Keratinocyte (primary cell): Measurements from ENCODE around the gene FYB1. TPM values are rescaled to one million over a fixed set of nuclear protein-coding genes. Genes with fewer than 3 reads are reported as not detected.
A peak's percentile ranks its signal among the peaks of the same experiment; 100 is the strongest.

ENCODE experiments used
- DNase-seq: peaks from one replicate; pipeline ENCODE4 v3.0.0-alpha.2; 2011; ENCODE audit warnings: low read depth, missing footprints, low spot score
- FAIRE-seq: peaks from 2 replicates; lab custom pipeline; 2011; peaks lifted over from hg19 to GRCh38; lab: Jason Lieb, UNC
- H2AFZ ChIP-seq: 2 replicates; pipeline ENCODE4 v1.6.0; 2012; ENCODE audit warnings: low read length, control low read depth, inconsistent platforms; ENCODE audit not compliant: control insufficient read depth
- H3K27ac ChIP-seq: 2 replicates; pipeline ENCODE4 v1.5.1; 2011; ENCODE audit warnings: low read length; ENCODE audit not compliant: control insufficient read depth, insufficient read depth
- H3K27me3 ChIP-seq: 3 replicates; pipeline ENCODE4 v1.6.0; 2011; ENCODE audit warnings: low read length; ENCODE audit not compliant: control insufficient read depth, insufficient read depth; ENCODE audit errors: extremely low read depth
- H3K36me3 ChIP-seq, 2 experiments: 2 replicates in 1 of 2; 3 replicates in 1 of 2; pipeline ENCODE4 v1.5.1; 2011; ENCODE audit warnings: low read length in 2 of 2, mild to moderate bottlenecking in 1 of 2; ENCODE audit not compliant: control insufficient read depth in 2 of 2, insufficient read depth in 2 of 2; ENCODE audit errors: extremely low read depth in 1 of 2
- H3K4me1 ChIP-seq: 3 replicates; pipeline ENCODE4 v1.5.1; 2011; ENCODE audit warnings: low read length; ENCODE audit not compliant: control insufficient read depth, insufficient read depth; ENCODE audit errors: extremely low read depth
- H3K4me2 ChIP-seq: 3 replicates; pipeline ENCODE4 v1.6.0; 2011; ENCODE audit warnings: low read depth, low read length; ENCODE audit not compliant: control insufficient read depth, insufficient read depth; ENCODE audit errors: extremely low read depth
- H3K4me3 ChIP-seq, 3 experiments: fragments of 200-600 bp in 1 of 3; sonication (generic) in 1 of 3; 2 replicates in 2 of 3; 3 replicates in 1 of 3; pipeline ENCODE4 v1.5.1; 2011 to 2016; ENCODE audit warnings: low read length in 3 of 3, mild to moderate bottlenecking in 3 of 3, control low read depth in 2 of 3, inconsistent platforms in 1 of 3, low read depth in 1 of 3, mixed read lengths in 1 of 3, mixed run types in 1 of 3, moderate library complexity in 1 of 3; ENCODE audit not compliant: control insufficient read depth in 2 of 3, insufficient read depth in 2 of 3; ENCODE audit errors: extremely low read depth in 1 of 3
- H3K79me2 ChIP-seq: 2 replicates; pipeline ENCODE4 v1.6.0; 2012; ENCODE audit warnings: low read length; ENCODE audit not compliant: control insufficient read depth, insufficient read depth
- H3K9ac ChIP-seq: 3 replicates; pipeline ENCODE4 v1.6.0; 2011; ENCODE audit warnings: low read length; ENCODE audit not compliant: control insufficient read depth, insufficient read depth; ENCODE audit errors: extremely low read depth
- H3K9me1 ChIP-seq: 3 replicates; pipeline ENCODE4 v1.6.0; 2011; ENCODE audit warnings: low read length; ENCODE audit not compliant: control insufficient read depth, insufficient read depth; ENCODE audit errors: extremely low read depth
- H3K9me3 ChIP-seq: 2 replicates; pipeline ENCODE4 v1.5.1; 2012; ENCODE audit warnings: low read depth, low read length; ENCODE audit not compliant: control insufficient read depth
- H4K20me1 ChIP-seq: 3 replicates; pipeline ENCODE4 v1.6.0; 2011; ENCODE audit warnings: low read length; ENCODE audit not compliant: control insufficient read depth, insufficient read depth; ENCODE audit errors: extremely low read depth
- CTCF ChIP-seq, 3 experiments: IDR thresholded peaks in 1 of 3; conservative IDR thresholded peaks in 1 of 3; optimal IDR thresholded peaks in 1 of 3; 2 replicates in 2 of 3; 3 replicates in 1 of 3; pipeline versions ENCODE3 to v1.5.1; 2011; ENCODE audit warnings: low read length in 3 of 3, mild to moderate bottlenecking in 3 of 3, moderate library complexity in 2 of 3, control low read depth in 1 of 3, inconsistent platforms in 1 of 3; ENCODE audit not compliant: insufficient read depth in 2 of 3; ENCODE audit errors: extremely low read depth in 1 of 3
- EZH2 ChIP-seq: IDR thresholded peaks from one replicate; pipeline ENCODE4 v1.6.1; 2012; ENCODE audit warnings: inconsistent platforms, mild to moderate bottlenecking, low read length, moderate library complexity
- dilution Hi-C: fragments of 300-500 bp; cut with MboI; formaldehyde crosslinking; loops from one replicate; pipeline ENCODE4 v1.7.0; 2020; ENCODE audit warnings: low sequenced_read_pairs; ENCODE audit not compliant: extremely low pct_ligation_motif_present
- polyA plus RNA-seq, 5 experiments: library from polyadenylated mRNA; depleted of rRNA in 3 of 5; stranded (reverse) in 3 of 5; stranded (forward) in 1 of 5; unstranded in 1 of 5; fragments of >200 nt; gene quantifications; 1 replicate in 1 of 5; 2 replicates in 3 of 5; 3 replicates in 1 of 5; pipeline versions ENCODE4 v1.2.1 to v1.2.3, GENCODE V29; 2011 to 2012; ENCODE audit warnings: missing spikeins in 2 of 5, low read depth in 1 of 5, low replicate concordance in 1 of 5

FYB1 gene
- polyA plus RNA-seq, 1 donor (not counting 4 experiments of a cell fraction or from before 2014, with no cell fraction given), result 0.29 TPM

- Histone ChIP-seq H3K9me1 (no peaks in the 10 kb centered on the region), H3K9ac (peak overlapping the region; percentile 58), H3K27me3 (no peaks in the 10 kb centered on the region), H3K36me3 (no peaks in the 10 kb centered on the region), H2AFZ (no peak overlapping the region), H3K4me1 (peaks cover 17% of the 10 kb centered on the region), H3K9me3 (peaks cover 2% of the 10 kb centered on the region), H3K79me2 (no peaks in the 10 kb centered on the region), H3K4me2 (peak overlapping the region; percentile 69), H3K4me3 (peak overlapping the region in 1 of 3 experiments; percentile 0), H4K20me1 (no peaks in the 10 kb centered on the region), H3K27ac (peak overlapping the region; percentile 81)
- peak; percentile 94 for FAIRE-seq
- DNase-seq, result no peak
- dilution Hi-C loops, result no loop called here
- TF ChIP-seq CTCF (optimal IDR thresholded peaks at IDR 0.05 in 1 of 3, IDR thresholded peaks at IDR 0.05 in 1 of 3, conservative IDR thresholded peaks at IDR 0.05 in 1 of 3; ENCODE audit: extremely low read depth in 1 of 3, insufficient read depth in 2 of 3, low read length in 3 of 3), result no peak
- TF ChIP-seq EZH2, result no peak
Measured at GRCh38 chr5:39092581-39093351, 126.6 kb downstream of the FYB1 start.

DNA sequence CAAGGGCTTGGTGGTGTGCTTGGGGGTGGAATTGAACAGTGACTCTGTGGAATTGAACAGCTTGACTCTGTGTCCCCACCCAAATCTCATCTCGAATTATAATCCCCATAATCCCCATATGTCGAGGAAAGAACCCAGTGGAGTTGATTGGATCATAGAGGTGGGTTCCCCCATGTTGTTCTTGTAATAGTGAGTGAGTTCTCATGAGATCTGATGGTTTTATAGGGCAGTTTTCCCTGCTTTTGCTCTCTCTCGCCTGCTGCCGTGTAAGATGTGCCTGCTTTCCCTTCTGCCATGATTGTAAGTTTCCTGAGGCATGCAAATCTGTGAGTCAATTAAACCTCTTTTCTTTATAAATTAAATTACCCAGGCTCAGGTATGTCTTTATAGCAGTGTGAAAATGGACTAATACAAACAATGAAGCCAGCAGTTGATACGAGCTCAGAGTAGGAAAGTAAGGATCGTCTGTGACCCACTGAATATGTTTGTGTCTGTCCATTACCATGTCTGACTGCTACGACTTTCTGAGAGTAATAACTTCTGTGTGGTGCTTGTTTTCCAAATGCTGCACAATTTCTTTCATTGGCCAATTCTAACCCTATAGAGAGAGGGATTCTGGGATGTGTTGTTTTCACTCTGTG, 127.3 kb downstream of the FYB1 start:
- Histone ChIP-seq H3K4me1 (peaks cover 17% of the 10 kb centered on the region), H3K4me2 (peak overlapping the region; percentile 69), H3K9ac (no peak overlapping the region), H4K20me1 (no peaks in the 10 kb centered on the region), H3K27ac (no peak overlapping the region), H3K4me3 (no peak overlapping the region), H3K36me3 (no peaks in the 10 kb centered on the region), H3K79me2 (no peaks in the 10 kb centered on the region), H2AFZ (no peak overlapping the region), H3K9me3 (peaks cover 2% of the 10 kb centered on the region), H3K9me1 (no peaks in the 10 kb centered on the region), H3K27me3 (no peaks in the 10 kb centered on the region)
- DNase-seq (no peak), FAIRE-seq (no peak)
- dilution Hi-C loops, result no loop called here
- no peak for TF ChIP-seq EZH2
- TF ChIP-seq CTCF (optimal IDR thresholded peaks at IDR 0.05 in 1 of 3, IDR thresholded peaks at IDR 0.05 in 1 of 3, conservative IDR thresholded peaks at IDR 0.05 in 1 of 3; ENCODE audit: extremely low read depth in 1 of 3, insufficient read depth in 2 of 3, low read length in 3 of 3), result no peak
